SIG-M5 treated with dmso at 0.1 percent for 504 hours (cell line): Measurements from ENCODE around the gene CTSE.

Source experiments
- DNase-seq: peaks from one replicate; lab custom pipeline; 2025; ENCODE audit not compliant: unreplicated experiment; lab: John Stamatoyannopoulos, UW

Gene CTSE

DNA sequence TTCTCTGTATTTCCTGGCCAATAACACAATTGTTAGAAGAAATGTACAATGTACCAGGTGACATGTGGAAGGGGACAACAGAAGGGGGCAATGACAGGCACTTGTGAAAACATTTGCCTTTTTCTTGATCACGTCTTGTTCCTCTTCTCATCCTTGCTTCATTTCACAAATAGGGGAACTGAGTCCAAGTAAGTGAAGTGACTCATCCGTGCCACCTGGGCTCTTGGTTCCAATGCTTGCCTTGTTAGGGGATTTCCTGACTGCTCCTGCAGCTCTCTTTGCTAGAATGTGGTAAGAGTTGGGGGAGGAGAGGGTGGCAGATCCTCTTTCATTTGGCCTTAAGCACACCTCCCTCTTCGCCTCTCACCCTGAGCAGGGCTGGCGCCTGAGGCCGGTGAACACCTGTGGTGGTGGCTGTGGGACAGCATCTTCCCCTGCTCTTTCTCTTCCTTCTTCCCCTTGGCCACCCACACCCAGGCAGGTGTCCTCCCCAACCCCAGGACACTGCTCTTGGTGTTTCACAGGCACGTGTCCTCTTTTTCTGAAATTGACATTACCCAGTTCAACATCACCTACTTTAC is 27.1 kb upstream of the CTSE start:
- DNase-seq: peak; percentile 100

DNA sequence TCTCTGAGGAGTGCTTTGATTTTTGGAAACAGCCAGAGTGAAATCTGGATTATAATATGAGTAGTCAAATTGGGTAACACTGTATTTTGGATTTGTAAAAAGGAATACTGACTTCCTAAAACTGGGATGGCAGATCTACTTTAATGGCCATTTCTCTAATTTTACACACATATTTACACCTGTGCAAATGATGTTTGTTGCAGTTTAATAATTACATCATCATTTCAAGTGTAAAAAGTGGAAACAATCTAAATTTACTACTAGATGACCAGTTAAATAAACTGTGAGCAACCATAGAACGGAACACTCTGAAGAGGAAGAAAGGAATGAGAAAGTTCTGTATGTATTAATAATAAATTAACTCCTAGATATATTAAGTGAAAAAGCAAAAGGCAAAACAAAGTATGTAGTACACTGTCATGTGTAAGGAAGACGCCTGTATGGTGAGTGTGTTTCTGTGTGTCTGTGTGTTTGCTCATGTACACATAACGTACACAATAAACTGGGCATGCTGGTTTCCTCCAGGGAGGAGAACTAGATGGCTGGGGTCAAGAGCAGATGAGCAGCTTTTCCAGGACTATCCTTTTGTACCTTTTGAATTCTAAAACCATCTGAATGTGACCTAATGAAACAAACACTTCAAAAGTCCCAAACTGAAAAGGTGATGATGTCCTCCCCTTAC is 26.4 kb upstream of the CTSE start:
- DNase-seq: no peak

DNA sequence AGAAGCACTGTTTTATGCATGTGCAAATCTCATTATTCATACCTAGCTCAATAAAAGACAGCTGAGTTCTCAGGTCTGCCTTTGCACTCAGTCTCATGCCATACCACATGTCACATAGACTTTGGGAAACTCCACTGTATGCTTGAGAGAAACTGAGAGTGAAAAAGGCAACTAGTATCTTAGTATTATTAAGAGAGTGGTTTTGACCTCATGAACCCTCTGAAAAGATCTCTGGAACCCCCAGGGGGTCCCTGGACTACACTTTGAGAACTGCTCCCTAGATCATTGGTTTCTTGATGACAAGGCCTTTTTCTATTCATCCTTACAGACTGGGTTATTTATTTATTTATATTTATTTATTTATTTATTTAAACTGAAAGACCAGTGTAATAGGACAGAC is 25.6 kb upstream of the CTSE start:
- DNase-seq: no peak

DNA sequence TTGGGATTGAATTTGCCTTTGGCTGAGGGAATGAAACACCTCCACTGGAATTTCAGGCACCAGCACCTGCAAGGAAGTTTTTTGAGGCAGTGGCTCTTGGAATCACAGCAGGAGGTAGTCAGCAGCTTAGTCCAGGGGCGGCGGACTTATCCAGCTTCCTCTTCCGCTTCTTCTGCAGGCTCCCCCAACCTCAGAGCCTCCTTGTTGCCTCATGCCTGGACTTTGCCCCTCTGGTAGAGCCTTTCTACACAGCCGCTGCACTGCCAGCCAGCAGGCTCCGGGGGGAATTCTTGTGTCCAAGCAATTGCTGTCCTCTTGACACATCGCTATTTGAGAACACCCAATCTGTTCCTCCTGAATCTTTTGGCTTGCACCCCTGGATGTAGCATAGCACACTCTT is 24.9 kb upstream of the CTSE start:
- peak; percentile 92 for DNase-seq

DNA sequence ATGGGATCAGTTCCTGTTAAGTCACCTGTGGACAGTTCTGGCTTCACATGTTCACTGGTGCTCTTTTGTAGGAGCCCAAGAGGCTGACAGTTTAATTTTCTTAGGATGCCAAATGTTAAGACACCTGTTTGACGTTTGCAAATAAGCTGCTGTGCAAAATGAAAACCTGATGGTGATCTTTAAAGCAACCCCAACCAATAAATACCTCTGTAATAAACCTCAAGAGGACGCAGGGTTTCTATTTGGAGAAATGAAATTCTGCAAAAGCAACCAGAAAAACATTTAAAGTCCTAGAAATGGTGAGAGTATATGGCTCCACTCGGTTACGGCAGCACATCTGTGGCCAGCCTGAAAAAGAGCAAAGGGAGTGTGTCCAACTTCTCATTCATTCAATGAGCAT is 23.6 kb upstream of the CTSE start:
- DNase-seq: no peak

DNA sequence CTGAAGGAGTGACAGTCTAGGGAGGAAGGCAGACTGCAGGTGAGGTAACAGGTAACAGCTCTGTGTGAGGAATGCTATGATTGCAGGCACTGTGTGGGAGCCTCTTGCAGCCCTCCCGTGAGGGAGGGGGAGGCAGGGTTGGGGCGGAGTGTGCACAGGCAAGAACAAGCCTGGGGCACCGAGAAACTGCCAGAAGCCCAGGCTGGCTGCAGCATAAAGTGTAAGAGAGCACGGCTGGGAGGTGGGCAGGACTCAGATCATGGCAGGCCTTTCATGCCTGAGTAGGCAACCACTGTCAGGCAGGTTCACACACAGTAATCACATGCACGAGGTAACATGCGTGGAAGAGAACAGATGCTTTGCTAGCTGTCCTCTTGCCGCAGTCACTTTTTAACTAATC is 17.9 kb upstream of the CTSE start:
- DNase-seq: no peak

DNA sequence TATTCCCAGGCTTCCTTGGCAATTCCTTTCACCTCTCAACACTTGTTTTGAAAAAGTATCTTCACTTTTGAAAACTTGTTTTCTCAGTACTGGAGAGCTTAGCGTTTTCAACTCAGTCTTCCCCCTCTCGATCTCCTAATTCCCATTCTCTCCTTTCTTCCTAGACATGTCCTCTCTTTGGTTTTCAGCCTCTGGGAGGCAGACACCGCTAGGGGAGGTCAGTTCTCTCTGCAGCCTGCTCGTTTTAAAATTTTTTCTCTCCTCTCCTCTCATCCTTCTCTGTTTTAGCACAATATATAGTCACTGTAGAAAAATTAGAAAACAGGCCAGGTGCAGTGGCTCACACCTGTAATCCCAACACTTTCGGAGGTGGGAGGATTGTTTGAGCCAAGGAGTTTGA is 16.6 kb upstream of the CTSE start:
- no peak for DNase-seq

DNA sequence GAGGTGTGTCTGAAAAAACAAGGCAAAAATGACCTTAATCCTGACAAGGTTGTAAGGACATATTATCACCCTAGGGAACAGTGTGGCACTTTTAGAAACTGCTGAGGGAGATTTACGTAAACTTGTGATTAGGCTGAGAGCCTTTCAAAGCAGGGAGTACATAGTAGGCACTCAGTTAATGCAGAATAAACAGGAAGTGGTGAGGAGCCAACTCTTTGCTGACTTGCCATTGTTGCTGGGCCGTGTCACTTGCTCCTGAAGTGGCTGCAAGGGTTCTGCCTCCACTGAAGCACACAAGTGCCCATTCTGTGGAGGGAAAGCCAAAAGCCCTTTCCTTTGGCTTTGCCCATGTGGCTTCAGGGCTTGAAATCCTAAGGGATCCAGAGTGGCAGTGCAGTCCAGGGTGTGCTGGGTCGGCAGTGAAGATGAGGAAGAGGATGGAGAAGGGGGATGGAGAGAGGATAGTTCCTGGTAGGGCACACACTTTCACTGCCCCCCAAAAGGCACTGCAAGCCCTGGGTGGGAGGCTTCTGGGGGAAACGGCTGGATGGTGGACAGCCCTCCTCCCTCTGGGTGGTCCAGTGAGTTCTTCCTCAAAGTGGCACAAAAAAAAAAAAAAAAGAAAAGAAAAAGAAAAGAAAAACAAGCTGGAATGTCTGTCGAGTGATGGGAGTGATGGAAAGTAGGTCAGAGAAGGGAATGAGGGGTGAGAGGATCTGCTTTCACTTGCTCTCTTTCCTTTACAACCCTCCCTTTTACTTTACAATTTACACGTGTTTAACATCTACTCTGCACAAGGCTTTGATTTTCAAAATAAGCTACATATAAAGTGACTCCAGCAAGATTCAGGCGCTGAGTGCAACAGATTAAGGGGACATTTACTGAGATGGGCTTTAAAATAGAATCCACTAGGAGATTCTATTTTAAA is 15.6 kb upstream of the CTSE start:
- peak; percentile 17 for DNase-seq

DNA sequence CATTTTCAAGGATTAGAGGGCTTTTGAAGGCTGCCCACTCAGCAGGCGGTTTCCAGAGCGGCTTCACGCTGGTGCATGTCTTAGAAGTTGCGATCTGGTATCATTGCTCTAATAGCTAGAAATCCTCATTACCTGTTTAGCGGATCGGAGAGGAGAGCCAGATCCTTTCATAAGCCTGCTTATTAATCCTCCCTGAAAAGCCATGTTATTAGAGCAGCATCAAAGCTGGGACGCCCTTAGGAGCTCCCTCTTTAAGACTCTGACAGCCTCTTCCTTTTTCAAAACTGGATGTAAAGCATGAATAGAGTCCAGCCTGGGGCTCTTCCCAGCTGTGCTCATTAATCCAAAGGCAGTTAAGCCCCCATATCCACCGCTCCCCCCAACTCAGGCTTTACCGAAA is 13.9 kb upstream of the CTSE start:
- DNase-seq: no peak

DNA sequence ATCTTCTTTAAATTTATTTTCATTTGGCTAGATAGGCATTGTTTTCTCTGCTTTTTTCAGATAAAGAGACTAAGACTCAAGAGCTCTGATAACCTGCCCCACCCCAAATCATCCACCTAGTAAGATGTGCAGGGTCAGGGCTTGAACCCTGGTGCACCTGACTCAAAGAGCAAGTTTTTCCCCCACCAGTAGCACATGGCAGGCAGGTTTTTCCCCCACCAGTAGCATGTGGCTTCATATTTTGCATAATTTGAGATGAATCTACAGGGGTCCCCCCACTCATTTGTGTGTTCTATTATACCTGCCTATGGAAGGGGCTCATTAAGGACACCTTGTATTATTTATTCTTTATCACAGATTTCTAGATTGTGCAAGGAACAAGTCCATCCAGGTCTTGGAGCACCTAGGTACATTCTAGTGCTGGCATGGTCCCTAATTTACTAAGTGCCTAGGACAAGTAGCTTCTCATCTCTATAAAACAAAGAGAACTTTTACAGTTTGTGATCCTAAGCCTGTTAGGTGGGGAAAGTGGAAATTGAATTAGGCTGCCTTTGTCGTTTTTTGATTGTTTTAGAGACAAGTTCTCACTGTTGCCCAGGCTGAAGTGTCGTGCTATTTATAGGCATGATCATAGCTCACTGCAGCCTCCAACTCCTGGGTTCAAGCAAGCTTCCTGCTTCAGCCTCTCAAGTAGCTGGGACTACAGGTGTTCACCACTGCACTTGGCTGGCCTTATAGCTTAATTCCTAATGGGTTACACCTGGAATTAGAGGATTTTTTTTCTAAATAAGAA is 13.2 kb upstream of the CTSE start:
- DNase-seq: no peak

DNA sequence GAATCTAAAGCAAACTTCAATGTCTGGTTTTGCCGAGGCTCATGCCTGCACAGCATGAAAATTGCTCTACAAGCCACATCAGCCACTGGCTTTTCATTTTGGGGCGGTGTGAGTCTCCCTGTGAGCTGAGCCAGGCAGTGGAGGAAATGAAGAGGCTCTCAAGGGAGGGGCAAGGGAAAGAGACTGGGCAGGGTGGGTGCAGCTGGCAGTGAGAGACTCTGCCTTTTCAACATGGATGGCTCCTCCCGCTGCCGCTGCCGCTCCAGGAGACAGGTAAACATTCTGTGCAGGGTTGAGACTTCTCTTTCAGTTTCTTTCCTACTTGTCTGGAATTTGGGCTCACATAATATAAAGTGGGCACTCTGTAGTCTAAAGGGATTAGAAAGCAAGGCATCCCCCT is 11.3 kb upstream of the CTSE start:
- no peak for DNase-seq

DNA sequence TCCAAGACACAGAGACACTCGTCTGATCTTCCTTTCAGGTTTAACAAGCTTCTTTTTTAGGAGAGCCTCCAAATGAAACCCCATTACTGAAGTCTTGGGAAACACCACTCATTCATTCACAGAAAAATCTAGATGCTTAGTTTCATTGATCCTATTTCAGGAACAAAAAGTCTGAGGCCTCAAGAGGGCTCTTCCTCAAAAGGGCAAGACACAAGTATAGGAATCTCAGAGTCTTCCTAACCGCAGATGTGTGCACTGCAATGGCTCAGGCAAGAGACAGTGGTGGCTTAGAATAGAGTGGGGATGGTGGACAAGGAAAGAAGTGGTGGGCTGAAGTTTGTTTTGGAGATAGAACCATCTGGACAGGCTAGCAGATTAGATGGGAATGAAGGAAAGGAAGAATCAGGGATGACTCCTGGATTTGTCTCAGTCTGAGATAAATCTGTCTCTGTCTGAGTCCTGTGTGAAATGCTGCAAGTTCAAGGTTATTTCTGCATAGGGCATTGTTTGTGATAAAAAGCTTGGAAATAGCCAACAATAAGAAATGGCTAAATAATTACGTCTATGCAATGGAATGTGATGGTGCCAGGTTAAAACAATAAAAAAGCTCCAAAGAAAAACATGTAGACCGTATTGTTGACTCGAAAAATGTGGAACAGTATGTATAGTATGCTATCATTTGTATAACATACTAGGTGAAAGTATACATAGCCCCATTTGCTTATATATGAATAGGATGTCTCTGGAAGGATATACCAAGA is 8.9 kb upstream of the CTSE start:
- DNase-seq: peak; percentile 93

DNA sequence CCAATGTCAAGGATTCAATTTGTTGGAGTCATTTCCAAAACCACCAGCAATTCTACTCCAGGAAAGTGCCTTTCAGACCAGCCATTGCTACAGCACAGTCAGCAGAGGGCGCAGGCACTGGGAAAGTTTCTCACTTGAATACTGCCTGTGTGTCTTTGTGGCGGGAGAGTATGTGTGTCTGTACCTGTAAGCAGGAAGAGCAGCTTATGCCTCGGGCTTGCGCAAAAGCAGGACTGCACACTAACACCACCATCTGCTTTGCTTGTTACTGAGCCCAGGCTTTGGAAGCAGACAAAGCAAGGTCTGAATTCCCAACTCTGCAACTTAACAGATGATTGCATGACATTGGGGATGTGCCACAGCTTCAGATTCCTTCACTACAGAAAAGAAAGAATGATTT is 7.0 kb upstream of the CTSE start:
- DNase-seq: peak; percentile 96

DNA sequence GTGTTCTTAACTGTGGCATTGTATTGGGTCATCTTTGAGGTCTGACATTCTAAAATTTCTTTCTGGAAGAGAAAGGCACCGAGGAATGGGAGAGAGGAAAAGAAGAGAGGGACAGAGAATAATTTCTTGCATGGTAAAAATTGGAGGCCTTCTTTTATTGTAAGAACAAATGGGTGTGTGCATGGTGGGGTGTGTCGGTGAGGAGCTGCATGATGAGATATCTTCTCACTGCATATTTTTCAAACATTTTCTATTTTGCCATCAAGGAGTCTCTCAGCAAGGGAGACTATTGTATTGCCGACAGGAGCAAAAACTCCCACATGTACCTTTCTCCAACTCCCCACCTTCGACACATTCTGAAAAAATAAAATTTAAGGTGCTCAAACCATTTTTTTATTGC is 6.5 kb upstream of the CTSE start:
- DNase-seq: no peak

DNA sequence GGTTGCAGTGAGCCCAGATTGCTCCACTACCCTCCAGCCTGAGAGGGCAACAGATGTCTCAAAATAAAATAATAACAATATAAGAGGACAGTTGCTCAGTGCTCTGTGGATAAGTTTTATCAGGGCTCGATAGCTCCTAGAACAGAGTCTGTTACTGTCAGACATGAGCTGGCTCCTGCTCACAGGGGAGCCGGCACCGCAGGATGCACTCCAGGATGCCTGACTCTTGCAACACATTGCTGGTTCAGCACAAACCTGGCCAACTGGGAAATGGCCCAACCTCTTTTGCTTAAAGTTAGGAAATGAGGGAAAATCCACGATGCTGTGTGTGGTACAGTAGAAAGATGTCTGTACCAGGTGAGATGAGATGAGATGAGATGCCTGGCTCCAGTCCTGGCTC is 5.8 kb upstream of the CTSE start:
- DNase-seq: no peak

DNA sequence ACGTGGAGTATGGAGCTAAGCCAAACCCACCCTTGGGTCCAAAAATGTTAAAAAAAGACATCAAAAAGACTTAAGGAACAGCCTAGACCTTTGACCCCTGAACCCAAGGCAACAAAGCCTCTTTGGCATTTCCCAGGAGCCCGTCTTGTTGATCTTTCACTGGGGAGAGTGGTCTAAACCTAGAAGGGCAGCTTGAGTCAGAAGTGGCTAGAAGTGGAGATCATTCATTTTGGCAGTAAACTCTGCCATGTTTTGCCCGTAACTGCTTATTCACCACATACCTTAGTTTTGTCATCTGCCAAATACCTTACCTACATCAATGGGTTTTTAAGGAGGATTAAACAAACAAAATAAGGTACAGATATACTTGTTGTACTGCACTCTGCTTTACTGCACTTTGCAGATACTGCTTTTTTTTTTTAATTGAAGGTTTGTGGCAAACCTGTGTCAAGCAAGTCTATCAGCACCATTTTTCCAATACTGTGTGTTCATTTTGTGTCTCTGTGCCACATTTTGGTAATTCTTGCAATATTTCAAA is 1.7 kb upstream of the CTSE start:
- no peak for DNase-seq

DNA sequence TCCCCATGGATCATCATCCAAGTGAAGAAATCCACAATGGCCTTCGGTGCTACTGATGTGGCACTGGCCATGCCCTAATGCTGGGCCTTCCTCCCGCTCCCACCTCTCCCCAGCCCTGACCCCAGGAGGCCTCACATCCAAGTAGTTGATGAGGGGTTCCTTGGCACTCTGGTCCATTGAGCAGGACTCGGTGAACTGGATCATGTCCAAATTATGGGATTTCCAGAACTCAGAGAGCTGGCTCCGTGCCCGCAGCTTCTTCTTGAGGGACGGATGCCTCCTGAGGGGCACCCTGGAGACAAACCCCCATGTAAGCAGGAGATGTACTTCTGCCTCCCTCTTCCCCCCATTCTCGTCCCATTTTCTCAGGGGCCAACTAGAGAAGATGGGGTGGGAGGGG is 929 bp downstream of the CTSE start:
- no peak for DNase-seq

DNA sequence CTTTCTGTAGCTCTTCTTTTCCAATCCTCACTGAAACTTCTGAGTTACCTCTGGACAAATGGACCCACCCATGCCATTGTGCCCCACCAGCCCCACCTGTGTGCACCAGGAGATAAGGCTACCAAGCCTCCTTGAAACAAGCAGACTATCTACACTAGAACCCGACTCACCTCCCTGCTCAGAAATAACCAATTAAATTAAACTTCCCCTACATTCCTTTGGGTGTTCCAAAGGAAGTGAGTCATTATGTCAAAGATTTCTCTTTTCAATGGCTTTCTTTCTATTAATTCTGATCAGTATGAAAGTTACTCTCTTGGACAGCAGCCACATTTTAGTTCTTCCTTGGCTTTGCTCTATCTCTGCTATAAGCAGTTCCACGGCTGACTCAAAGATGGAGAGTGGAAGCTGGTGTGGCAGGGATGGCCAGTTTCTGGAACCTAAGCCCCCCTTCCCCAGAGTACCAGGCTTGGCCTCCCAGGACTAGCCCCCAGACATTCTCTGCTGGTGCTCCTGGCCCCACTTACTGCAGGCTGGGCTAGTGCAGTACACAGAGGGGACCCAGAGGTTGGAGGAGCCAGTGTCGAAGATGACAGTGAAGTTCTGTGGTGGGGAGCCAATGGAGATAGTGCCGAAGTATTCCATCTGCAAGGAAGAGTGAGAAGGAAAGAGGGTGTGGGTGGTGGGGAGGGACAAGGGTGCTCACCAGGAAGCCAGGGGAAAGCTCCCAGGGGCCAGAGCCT is 1.9 kb downstream of the CTSE start:
- DNase-seq: no peak

DNA sequence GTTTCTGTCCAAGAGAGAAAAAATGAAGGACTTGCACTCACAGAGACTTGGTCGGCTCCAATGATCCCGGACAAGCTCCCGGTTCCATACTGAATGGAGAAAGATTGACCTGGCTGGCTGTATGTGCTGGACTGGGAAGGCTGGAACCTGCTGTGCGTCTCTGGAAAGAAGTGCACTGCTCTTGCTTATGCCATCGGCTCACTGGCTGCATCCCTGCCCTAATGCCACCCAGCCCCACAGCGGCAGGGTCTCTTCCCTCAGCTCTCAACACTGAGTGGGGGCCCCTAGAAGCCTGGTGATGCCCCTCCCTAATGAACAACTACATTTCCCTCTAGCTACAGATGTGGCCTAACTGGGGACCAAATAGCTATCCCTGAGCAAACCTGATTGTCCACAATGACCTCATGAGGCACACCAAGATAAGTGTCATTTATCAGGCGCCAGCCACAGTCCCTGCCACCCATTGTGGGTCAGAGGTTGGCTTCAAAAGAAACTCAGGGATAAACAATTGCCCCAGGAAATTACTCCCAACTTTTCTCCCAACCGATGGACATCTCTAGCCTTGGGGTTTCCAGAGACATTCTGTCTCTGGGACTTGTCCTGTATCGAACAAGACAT is 2.6 kb downstream of the CTSE start:
- no peak for DNase-seq
